Lower lobe of right lung (tissue), 2 donors: ENCODE data around the gene OBSCN. TPM values are rescaled to one million over a fixed set of nuclear protein-coding genes. Genes with fewer than 3 reads are reported as not detected.
"Not testable (repeated sequence)": the region's sequence is repeated elsewhere in the genome, so short reads cannot be mapped to it uniquely, and the experiment has no call there.

ENCODE experiments used
- ATAC-seq, 2 donors: fragments of 200-7000 bp; cut with Tn5 transposase; one replicate each; pipeline ENCODE4 v1.9.1; 2020 to 2022; ENCODE audit warnings: mild to moderate bottlenecking in 2 of 2, moderate library complexity in 2 of 2
- DNase-seq: peaks from one replicate; pipeline ENCODE4 v3.0.0-alpha.2; 2020
- H3K27ac ChIP-seq: fragments of 200-600 bp; one replicate; pipeline ENCODE4 v1.8.0; 2022
- H3K27me3 ChIP-seq: fragments of 200-600 bp; one replicate; pipeline ENCODE4 v1.8.0; 2022; ENCODE audit warnings: low read depth
- H3K36me3 ChIP-seq: fragments of 200-600 bp; one replicate; pipeline ENCODE4 v1.8.0; 2022; ENCODE audit warnings: mild to moderate bottlenecking
- H3K4me1 ChIP-seq: fragments of 200-600 bp; one replicate; pipeline ENCODE4 v1.8.0; 2022
- H3K4me3 ChIP-seq: fragments of 200-600 bp; one replicate; pipeline ENCODE4 v1.8.0; 2022; ENCODE audit warnings: mild to moderate bottlenecking
- H3K9me3 ChIP-seq: fragments of 200-600 bp; one replicate; pipeline ENCODE4 v1.8.0; 2022
- CTCF ChIP-seq: fragments of 200-600 bp; IDR thresholded peaks from one replicate; pipeline ENCODE4 v1.8.0; 2022; ENCODE audit warnings: antibody characterized with exemption, mild to moderate bottlenecking
- intact Hi-C: fragments of 100-400 bp; cut with DNase I; formaldehyde crosslinking; loops from one replicate; pipeline ENCODE4 v1.11.0; 2022
- total RNA-seq: library from RNA; stranded (reverse); fragmentation: NEBNext Ultra II Directional; extraction: Animal tissue kit (Norgen Biotek cat#: 25700); gene quantifications from one replicate; pipeline ENCODE4 v1.2.1, GENCODE V29; 2021
- donor health status: DM: no; HTN: yes; CAD: no; lungs with severe emphysema.

The OBSCN gene
- total RNA-seq, 1 donor from 2014 or later = 35.6 TPM

DNA sequence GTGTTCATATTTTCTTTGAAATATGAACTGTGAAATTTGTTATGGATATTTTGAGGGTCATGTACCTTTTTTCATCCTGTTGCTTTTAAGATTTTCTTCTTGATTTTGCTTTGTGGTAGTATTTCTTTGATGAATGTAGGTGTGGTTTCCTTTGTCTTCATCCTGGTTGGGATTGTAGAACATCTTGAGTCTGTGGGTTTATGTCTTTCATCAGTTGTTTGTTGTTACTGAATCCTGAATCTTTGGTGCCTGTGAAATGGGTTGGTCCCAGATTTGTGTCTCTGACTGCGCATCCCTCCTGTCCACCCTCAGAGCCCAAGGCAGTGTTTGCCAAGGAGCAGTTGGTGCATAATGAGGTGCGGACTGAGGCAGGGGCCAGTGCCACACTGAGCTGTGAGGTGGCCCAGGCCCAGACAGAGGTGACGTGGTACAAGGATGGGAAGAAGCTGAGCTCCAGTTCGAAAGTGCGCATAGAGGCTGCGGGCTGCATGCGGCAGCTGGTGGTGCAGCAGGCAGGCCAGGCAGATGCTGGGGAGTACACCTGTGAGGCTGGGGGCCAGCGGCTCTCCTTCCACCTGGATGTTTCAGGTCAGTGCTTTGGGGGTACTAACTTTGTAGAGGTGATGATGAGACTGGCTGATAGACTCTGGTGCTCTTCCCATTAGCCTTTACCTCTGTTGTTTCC is 38.5 kb downstream of the OBSCN start:
- ATAC-seq (no peak), DNase-seq (no peak)
- no peaks in the 10 kb centered on the region for H3K4me1 ChIP-seq
- H3K9me3 ChIP-seq = peaks cover 39% of the 10 kb centered on the region
- no peak for TF ChIP-seq CTCF
- intact Hi-C loops = no loop called here
- no peak overlapping the region for H3K4me3 ChIP-seq
- no peak overlapping the region for H3K27ac ChIP-seq
- peaks cover 44% of the 10 kb centered on the region for H3K36me3 ChIP-seq
- no peaks in the 10 kb centered on the region for H3K27me3 ChIP-seq

- peaks cover 32% of the 10 kb centered on the region for H3K36me3 ChIP-seq
- H3K27ac ChIP-seq = no peak overlapping the region
- DNase-seq = no peak
- intact Hi-C loops = no loop called here
- no peaks in the 10 kb centered on the region for H3K27me3 ChIP-seq
- peaks cover 8% of the 10 kb centered on the region for H3K9me3 ChIP-seq
- ATAC-seq = no peak
- H3K4me1 ChIP-seq = no peaks in the 10 kb centered on the region
- no peak for TF ChIP-seq CTCF
- no peak overlapping the region for H3K4me3 ChIP-seq
Observed at GRCh38 chr1:228249513-228250305, 41.9 kb downstream of the OBSCN start.

DNA sequence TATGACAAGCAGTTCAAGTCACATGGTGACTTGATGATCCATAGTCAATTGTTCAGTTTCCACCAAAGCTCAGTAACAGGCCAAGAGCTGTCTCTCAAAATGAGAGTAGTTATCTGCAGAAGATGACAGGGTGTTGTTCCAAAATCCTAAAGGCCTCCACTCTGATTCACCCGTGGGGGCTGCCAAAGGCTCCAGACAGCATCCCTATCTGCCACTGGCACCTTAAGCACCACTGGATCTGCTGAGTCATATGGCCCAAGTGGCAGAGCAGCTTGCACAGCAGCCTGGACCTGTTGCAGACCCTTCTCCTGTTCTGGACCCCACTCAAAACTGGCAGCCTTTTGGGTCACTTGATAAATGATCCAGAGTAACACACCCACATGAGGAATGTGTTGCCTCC is 44.6 kb downstream of the OBSCN start:
- H3K27ac ChIP-seq, H3K9me3 ChIP-seq, ATAC-seq, DNase-seq, H3K4me1 ChIP-seq, H3K27me3 ChIP-seq, H3K4me3 ChIP-seq, intact Hi-C loops: not testable (repeated sequence)
- H3K36me3 ChIP-seq = peaks cover 18% of the 10 kb centered on the region

GRCh38 chr1:228256626-228257375 is 49.0 kb downstream of the OBSCN start:
- Histone ChIP-seq H3K27me3 (no peaks in the 10 kb centered on the region), H3K4me1 (no peaks in the 10 kb centered on the region), H3K36me3 (peaks cover 5% of the 10 kb centered on the region), H3K9me3 (no peaks in the 10 kb centered on the region), H3K4me3 (no peak overlapping the region), H3K27ac (no peak overlapping the region)
- intact Hi-C loops = no loop called here
- ATAC-seq = no peak
- no peak for DNase-seq
- TF ChIP-seq CTCF = no peak

DNA sequence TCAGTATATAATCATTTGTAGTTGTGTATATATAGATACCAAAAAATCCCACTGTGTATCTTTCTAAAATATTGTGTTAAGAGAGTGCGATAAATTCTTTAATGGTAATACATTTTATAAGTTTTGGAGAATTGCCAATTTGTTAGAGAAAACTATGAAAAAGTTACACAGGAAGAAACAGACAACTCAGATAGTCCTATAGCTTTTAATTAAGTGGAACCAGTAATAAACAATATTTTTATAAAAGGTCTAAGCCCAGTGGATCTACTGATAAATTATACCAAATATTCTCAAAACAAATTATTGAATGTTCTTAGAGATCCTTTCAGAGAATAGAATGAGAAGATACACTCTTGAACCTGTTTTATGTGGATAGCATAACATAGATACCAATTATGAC is 50.6 kb downstream of the OBSCN start:
- no peak for DNase-seq
- Histone ChIP-seq H3K4me1 (no peaks in the 10 kb centered on the region), H3K36me3 (peaks cover 5% of the 10 kb centered on the region), H3K27ac (no peak overlapping the region), H3K27me3 (no peaks in the 10 kb centered on the region), H3K9me3 (no peaks in the 10 kb centered on the region), H3K4me3 (no peak overlapping the region)
- TF ChIP-seq CTCF = no peak
- no peak for ATAC-seq
- intact Hi-C loops = no loop called here
